GM21381 (cell line): ENCODE measurements around the gene MTMR3.
"Not testable (repeated sequence)": the region's sequence is repeated elsewhere in the genome, so short reads cannot be mapped to it uniquely, and the experiment has no call there.

Experiments
- ATAC-seq: cut with Tn5 transposase; IDR thresholded peaks from one replicate; pipeline ENCODE4 v1.9.1; 2021; ENCODE audit warnings: mild to moderate bottlenecking, moderate library complexity; ENCODE audit not compliant: unreplicated experiment

The MTMR3 gene

DNA sequence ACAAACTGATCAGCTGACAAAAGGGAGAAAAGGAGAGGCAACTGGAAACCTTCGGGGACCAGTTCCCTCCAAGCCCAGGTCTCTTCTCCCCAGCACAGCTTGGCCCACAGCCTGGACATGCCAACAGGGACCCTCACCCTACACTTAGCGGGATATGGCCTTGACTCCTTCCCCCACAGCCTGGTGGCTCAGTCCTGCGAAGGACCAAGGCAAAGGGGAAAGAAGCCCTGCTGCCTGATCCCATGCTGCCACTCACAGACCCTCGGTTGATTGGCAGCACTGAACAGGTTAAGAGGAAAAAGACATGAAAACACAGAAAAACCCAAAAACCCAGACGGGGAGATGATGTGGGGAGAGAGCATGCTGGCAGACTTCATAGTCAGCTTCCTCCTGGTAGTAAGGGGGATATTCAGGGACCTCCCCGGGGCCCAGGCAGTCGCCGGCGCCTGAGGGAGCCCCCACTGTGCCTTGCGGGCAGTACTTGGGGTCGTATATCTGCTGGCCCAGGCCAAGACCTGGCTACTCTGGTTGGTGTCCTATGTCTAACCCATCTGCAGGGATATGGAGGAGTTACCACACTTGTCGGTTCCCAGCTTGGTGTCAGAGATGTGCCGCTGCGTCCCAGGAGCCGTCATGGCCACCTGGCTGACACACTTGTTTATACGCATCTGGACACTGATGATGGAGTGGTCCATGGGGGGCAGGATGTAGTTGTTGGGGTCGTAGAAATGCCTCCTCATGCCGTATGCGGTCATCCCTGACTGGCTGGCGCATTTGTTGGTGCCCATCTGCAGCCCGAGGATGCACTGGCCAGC is 163.1 kb downstream of the MTMR3 start:
- no peak for ATAC-seq

- ATAC-seq = no peak
These were observed 163.9 kb downstream of the MTMR3 start for GRCh38 chr22:30046716-30047363.

DNA sequence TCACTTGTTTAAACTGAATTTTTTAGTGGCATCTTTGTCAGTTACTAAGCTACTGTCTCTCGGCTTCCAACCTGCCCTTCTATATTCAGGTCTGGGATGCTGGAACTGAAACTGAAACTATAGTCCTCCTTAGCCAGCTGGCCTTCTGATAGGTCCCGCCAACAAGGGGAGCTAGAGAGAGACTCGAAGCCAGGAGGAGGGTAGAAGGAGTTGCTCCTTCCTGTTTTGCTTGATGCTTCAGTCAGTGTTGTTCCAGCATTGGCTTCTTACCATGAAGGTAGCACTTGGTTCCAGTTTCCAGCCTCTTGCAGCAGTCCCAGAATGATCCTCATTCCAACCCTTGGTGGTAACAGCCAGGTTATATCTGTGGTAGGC is 164.4 kb downstream of the MTMR3 start:
- ATAC-seq = no peak

GRCh38 chr22:30048681-30049080 is 165.7 kb downstream of the MTMR3 start:
- ATAC-seq = no peak

- no peak for ATAC-seq
These were observed 171.2 kb downstream of the MTMR3 start for GRCh38 chr22:30054067-30054763.

DNA sequence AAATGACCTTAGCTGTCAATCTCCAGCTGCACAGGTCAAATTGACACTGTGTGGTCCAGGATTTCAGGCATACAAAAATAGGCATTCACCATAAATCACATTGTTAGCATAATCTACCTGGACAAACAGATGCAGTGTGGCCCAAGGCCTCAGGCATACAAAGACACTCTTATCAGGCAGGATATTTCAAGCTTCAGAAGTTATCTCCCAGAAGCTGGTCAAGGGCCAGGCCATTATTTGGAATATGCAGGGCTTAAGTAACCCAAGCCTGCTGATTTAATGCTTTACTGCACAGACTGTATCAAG is 171.7 kb downstream of the MTMR3 start:
- no peak for ATAC-seq

DNA sequence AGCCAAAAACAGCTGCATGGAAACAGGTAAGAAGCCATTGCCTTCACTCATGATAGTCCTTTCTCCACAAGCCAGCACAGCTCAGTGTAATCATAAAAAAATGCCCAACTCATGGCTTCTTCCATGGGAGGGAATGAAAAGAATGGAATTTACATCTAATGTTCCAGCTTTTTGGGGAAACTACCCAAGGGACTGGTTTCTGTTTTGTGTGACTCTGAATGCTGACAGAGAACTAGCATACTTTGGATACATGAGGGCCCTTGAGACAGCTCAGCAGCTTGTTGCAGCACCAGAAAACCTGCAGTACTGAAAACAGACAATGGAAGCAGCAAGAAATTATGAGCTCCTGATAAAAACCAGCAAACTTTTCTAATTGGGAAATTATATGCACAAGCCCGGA is 173.0 kb downstream of the MTMR3 start:
- ATAC-seq = no peak

DNA sequence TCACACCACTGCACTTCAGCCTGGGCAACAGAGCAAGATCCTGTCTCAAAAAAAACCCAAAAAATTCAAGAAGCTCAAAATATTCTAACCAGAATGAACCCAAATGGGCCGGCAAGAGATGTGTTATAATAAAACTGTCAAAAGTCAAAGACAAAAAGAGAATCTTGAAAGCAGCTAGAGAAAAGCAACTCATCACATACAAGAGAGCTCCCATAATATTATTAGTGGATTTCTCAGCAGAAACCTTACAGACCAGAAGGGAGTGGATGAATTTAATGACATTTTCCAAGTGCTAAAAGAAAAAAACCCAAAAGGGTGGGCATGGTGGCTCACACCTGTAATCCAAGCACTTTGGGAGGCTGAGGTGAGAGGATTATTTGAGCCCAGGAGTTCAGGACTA is 174.4 kb downstream of the MTMR3 start:
- ATAC-seq = no peak

DNA sequence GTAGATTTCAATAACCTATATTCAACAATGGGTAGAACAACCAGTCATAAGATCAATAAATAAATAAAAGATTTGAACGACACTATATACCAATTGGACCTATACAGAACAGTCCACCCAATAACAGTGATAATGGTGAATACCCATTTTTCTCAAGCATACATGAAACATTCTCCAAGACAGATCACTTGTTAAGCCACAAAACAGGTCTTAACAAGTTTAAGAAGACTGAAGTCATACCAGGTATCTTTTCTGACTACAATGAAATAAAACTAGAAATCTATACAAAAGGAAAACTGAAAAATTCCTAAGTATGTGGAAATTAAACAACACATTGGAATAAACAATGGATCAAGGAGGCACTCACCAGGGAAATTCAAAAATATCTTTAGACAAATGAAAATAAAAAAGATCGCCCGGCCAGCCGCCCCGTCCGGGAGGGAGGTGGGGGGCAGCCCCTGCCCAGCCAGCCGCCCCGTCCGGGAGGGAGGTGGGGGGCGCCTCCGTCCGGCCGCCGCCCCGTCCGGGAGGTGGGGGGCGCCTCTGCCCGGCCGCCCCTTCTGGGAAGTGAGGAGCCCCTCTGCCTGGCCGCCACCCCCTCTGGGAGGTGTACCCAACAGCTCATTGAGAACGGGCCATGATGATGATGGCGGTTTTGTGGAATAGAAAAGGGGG is 176.5 kb downstream of the MTMR3 start:
- not testable (repeated sequence) for ATAC-seq

- not testable (repeated sequence) for ATAC-seq
These were observed 178.1 kb downstream of the MTMR3 start for GRCh38 chr22:30061094-30061493.

DNA sequence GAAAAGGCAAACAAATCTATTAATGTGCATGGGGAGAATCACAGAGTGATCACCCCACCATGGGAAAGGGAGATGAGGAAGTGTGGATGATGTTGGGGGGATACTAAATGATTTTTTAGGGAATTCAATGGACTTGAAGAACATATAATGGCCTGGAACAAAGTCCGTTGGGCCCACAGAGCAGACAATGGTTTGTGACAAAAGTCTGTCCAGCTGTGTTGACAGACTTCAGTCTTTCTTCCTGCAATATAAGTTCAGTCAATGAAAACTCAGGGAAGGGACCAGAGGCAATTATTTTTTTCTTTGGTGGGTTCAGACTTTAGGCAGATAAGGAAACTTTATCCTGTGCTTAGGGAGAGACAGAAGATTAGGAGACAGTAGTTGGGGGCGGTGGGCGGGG is 179.3 kb downstream of the MTMR3 start:
- ATAC-seq = no peak

GRCh38 chr22:30062950-30063349 is 180.0 kb downstream of the MTMR3 start:
- ATAC-seq = no peak

DNA sequence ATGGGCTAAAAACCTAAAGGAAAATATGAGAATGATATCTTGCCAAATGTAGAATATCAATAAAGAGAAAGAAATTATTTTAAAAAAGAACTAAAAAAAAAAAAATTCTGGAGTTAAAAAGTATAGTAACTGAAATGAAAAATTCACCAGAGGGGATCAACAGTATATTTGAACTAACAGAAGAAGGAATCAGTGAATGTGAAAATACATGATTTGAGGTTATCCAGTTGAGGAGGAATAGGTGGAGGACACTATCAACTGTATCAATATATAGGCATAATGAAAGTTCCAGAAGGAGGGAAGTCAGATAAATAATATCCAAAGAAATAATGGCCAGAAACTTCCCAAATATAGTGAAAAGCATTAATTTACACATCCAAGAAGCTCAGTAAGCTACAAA is 181.2 kb downstream of the MTMR3 start:
- no peak for ATAC-seq

GRCh38 chr22:30073743-30074142 is 190.8 kb downstream of the MTMR3 start:
- no peak for ATAC-seq

DNA sequence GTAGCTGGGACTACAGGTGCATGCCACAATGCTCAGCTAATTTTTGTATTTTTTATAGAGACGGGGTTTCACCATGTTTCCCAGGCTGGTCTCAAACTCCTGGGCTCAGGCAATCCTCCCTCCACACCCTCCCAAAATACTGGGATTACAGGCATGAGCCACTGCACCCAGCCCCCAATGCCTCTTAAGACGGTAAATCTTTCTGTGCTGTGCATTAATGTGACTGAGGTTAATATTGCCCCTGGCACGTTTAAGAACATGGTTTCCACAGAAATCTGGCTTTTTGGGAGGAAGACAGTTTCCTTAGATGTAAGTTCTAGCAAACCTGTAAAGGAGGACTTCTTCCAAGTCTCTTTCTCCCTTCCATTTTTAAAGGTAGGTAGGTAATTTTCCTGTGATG is 191.2 kb downstream of the MTMR3 start:
- ATAC-seq = no peak

DNA sequence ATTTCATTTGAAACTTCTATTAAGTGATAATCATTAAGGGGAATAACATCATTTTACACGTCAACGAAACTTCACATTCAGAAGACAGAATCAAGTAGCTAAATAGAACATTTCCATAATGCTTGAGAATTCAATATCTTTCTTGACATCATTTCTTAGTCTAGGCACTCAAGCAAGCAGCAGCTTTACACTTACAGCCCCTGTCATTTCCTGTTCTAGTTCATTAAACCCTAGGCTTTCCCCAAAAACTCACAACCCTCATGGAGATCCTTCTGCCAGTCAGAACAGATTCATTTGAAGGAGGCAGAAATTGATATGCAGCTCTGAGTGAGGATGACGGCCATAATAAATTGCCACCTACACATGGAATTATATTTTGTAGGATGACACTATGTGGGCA is 192.0 kb downstream of the MTMR3 start:
- no peak for ATAC-seq

GRCh38 chr22:30077279-30077880 is 194.4 kb downstream of the MTMR3 start:
- no peak for ATAC-seq

DNA sequence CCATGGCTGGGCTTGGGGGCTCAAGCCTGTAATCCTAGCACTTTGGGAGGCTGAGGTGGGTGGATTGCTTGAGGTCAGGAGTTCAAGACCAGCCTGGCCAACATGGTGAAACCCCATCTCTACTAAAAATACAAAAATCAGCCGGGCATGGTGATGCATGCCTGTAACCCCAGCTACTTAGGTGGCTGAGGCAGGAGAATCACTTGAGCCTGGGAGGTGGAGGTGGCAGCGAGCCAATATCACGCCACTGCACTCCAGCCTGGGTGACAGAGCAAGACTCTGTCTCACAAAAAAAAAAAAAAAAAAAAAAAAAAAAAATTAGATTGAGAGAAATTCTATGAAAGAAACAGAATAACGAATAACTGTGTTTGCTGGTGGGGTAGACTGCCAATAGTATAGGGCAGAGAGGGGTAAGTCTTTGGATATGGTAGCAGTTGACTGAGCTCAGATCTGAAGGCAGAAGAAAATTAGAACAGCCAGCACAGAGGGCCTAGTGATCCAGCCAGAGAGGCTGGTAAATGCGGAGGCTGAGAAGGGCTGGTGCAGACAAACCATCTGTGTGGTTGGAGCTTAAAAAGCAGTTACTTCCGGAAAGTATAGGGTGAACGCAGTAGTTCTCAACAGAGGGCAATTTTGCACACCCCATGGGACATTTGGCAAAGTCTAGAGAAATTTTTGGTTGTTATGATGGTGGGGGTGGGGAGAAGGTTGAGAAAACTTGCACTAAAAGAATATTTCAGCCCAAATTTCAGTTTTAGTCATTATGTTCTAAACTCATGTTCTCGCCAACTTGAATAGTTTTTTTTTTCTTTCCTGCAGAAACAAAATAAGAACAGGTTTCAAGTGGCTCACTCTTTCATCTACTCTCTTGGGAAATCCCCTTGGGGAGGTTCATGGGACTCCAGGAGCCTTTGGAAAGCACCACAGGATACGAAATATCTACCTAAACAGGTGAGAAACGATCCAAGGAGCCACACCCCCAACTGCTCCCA is 195.6 kb downstream of the MTMR3 start:
- no peak for ATAC-seq

- no peak for ATAC-seq
These were observed 197.1 kb downstream of the MTMR3 start, which contains the start of gene HORMAD2 for GRCh38 chr22:30079952-30080533. Gene HORMAD2, plus strand, starts transcription at chr22:30080464. Its CDS starts 13,489 bp downstream, at chr22:30093953.
